ENCODE results near the gene NECAB3. TPM values are rescaled to one million over a fixed set of nuclear protein-coding genes. Genes with fewer than 3 reads are reported as not detected.
A peak's percentile ranks its signal among the peaks of the same experiment; 100 is the strongest.

NECAB3 gene
- total RNA-seq, 1 donor from 2014 or later = 19.5 TPM

- Mint-ChIP-seq H3K4me1 (ENCODE audit: low read depth, unreplicated experiment) (peaks cover 15% of the 10 kb centered on the region), H3K27ac (ENCODE audit: unreplicated experiment) (no peak overlapping the region), H3K36me3 (ENCODE audit: low read depth, unreplicated experiment) (peaks cover 23% of the 10 kb centered on the region), H3K27me3 (ENCODE audit: low read depth, unreplicated experiment) (peaks cover 2% of the 10 kb centered on the region), H3K9me3 (ENCODE audit: unreplicated experiment) (no peaks in the 10 kb centered on the region), H3K4me3 (ENCODE audit: unreplicated experiment) (no peak overlapping the region)
- no peak overlapping the region for H3K9ac ChIP-seq (ENCODE audit: low read length)
- peaks cover 2% of the 10 kb centered on the region for H3K79me2 ChIP-seq (ENCODE audit: insufficient read depth, low read length)
- H3K36me3 ChIP-seq (ENCODE audit: insufficient read depth, low read length) = no peaks in the 10 kb centered on the region
- DNase-seq (ENCODE audit: low read depth) (no peak), FAIRE-seq (no peak)
- no peak overlapping the region for H3K27ac ChIP-seq (ENCODE audit: low read depth, low read length)
- H3K4me3 ChIP-seq (ENCODE audit: insufficient read depth, low read depth, low read length) = no peak overlapping the region
- no peak overlapping the region for H3K4me2 ChIP-seq (ENCODE audit: low read length)
- no peak for TF ChIP-seq CTCF (IDR thresholded peaks at IDR 0.05; ENCODE audit: insufficient read depth, low read depth, low read length)
- no peak for TF ChIP-seq EZH2 (IDR thresholded peaks at IDR 0.05; ENCODE audit: insufficient read depth, low read length)
- no peaks in the 10 kb centered on the region for H3K27me3 ChIP-seq (ENCODE audit: insufficient read depth, low read length)
- H2AFZ ChIP-seq (ENCODE audit: low read depth, low read length) = no peak overlapping the region
- H3K9me3 ChIP-seq (ENCODE audit: insufficient read depth, low read depth, low read length) = no peaks in the 10 kb centered on the region
- peaks cover 56% of the 10 kb centered on the region for H3K4me1 ChIP-seq (ENCODE audit: insufficient read depth, low read length)
- H4K20me1 ChIP-seq (ENCODE audit: insufficient read depth, low read length) = peaks cover 50% of the 10 kb centered on the region
These were observed 3.3 kb downstream of the NECAB3 start for GRCh38 chr20:33670715-33671499.

- Histone ChIP-seq H3K27ac (ENCODE audit: low read depth, low read length) (no peak overlapping the region), H2AFZ (ENCODE audit: low read depth, low read length) (no peak overlapping the region), H3K4me3 (ENCODE audit: insufficient read depth, low read depth, low read length) (no peak overlapping the region), H3K4me1 (ENCODE audit: insufficient read depth, low read length) (peaks cover 53% of the 10 kb centered on the region), H3K36me3 (ENCODE audit: insufficient read depth, low read length) (no peaks in the 10 kb centered on the region), H3K9me3 (ENCODE audit: insufficient read depth, low read depth, low read length) (no peaks in the 10 kb centered on the region), H3K4me2 (ENCODE audit: low read length) (no peak overlapping the region), H3K9ac (ENCODE audit: low read length) (no peak overlapping the region), H3K79me2 (ENCODE audit: insufficient read depth, low read length) (peaks cover 2% of the 10 kb centered on the region), H4K20me1 (ENCODE audit: insufficient read depth, low read length) (peaks cover 50% of the 10 kb centered on the region), H3K27me3 (ENCODE audit: insufficient read depth, low read length) (no peaks in the 10 kb centered on the region)
- Mint-ChIP-seq H3K4me1 (ENCODE audit: low read depth, unreplicated experiment) (peaks cover 16% of the 10 kb centered on the region), H3K4me3 (ENCODE audit: unreplicated experiment) (peak overlapping the region; percentile 46), H3K27ac (ENCODE audit: unreplicated experiment) (no peak overlapping the region), H3K27me3 (ENCODE audit: low read depth, unreplicated experiment) (peaks cover 2% of the 10 kb centered on the region), H3K36me3 (ENCODE audit: low read depth, unreplicated experiment) (peaks cover 23% of the 10 kb centered on the region), H3K9me3 (ENCODE audit: unreplicated experiment) (no peaks in the 10 kb centered on the region)
- TF ChIP-seq EZH2 (IDR thresholded peaks at IDR 0.05; ENCODE audit: insufficient read depth, low read length) = no peak
- TF ChIP-seq CTCF (IDR thresholded peaks at IDR 0.05; ENCODE audit: insufficient read depth, low read depth, low read length) = no peak
- FAIRE-seq = no peak
- no peak for DNase-seq (ENCODE audit: low read depth)
These were observed 4.2 kb downstream of the NECAB3 start for GRCh38 chr20:33669873-33670640.
